ENCODE measurements around the gene SAP30L. TPM values are rescaled to one million over a fixed set of nuclear protein-coding genes. Genes with fewer than 3 reads are reported as not detected.

The SAP30L gene
- total and polyA plus RNA-seq, 2 experiments from 2014 or later = 21.4 to 29.3 TPM

- ATAC-seq (no peak), DNase-seq (ENCODE audit: low spot score) (no peak)
- Histone ChIP-seq H3K4me3 (no peak overlapping the region), H3K27me3 (ENCODE audit: insufficient read depth) (peaks cover 3% of the 10 kb centered on the region; the same call in 1 of the 2 replicates), H2AFZ (no peak overlapping the region), H4K20me1 (replicated peaks; ENCODE audit: insufficient read depth) (no peaks in the 10 kb centered on the region), H3K4me1 (ENCODE audit: insufficient read depth) (peaks cover 5% of the 10 kb centered on the region; the same call in 1 of the 2 replicates), H3K9me2 (ENCODE audit: insufficient read depth) (no peaks in the 10 kb centered on the region), H3F3A (replicated peaks; ENCODE audit: low read depth) (no peaks in the 10 kb centered on the region), H3K27ac (ENCODE audit: low read depth) (no peak overlapping the region), H3K36me3 (ENCODE audit: insufficient read depth) (0 out of 2 replicates have a peak, but pooled peaks cover 7% of the 10 kb centered on the region), H3K4me2 (no peak overlapping the region), H3K79me2 (replicated peaks; ENCODE audit: insufficient read depth) (no peaks in the 10 kb centered on the region)
- no peak overlapping the region for H3K27ac Mint-ChIP-seq
- H3K36me3 Mint-ChIP-seq (ENCODE audit: low read depth) = no peaks in the 10 kb centered on the region
- H3K27me3 Mint-ChIP-seq (ENCODE audit: insufficient read depth, low read depth, poor library complexity) = no peaks in the 10 kb centered on the region
- peaks cover 6% of the 10 kb centered on the region; the same call in 2 of the 3 replicates for H3K4me1 Mint-ChIP-seq
- no peaks in the 10 kb centered on the region for H3K9me3 Mint-ChIP-seq
- no peak overlapping the region for H3K4me3 Mint-ChIP-seq
- no peak for TF ChIP-seq JUNB (IDR thresholded peaks at IDR 0.05; ENCODE audit: unreplicated experiment)
Measured at GRCh38 chr5:154460172-154460571, 14.4 kb downstream of the SAP30L start.

GRCh38 chr5:154461531-154461930 is 15.7 kb downstream of the SAP30L start:
- Histone ChIP-seq H3K79me2 (replicated peaks; ENCODE audit: insufficient read depth) (no peaks in the 10 kb centered on the region), H3K9me2 (ENCODE audit: insufficient read depth) (no peaks in the 10 kb centered on the region), H2AFZ (no peak overlapping the region), H3K27me3 (ENCODE audit: insufficient read depth) (peaks cover 8% of the 10 kb centered on the region; the same call in 1 of the 2 replicates), H3K27ac (ENCODE audit: low read depth) (no peak overlapping the region), H4K20me1 (replicated peaks; ENCODE audit: insufficient read depth) (no peaks in the 10 kb centered on the region), H3F3A (replicated peaks; ENCODE audit: low read depth) (no peaks in the 10 kb centered on the region), H3K4me2 (0 out of 2 replicates have a peak overlapping the region, but pooled peaks have one; percentile 15), H3K4me1 (ENCODE audit: insufficient read depth) (peaks cover 5% of the 10 kb centered on the region; the same call in 1 of the 2 replicates), H3K36me3 (ENCODE audit: insufficient read depth) (0 out of 2 replicates have a peak, but pooled peaks cover under 1% of the 10 kb centered on the region), H3K4me3 (no peak overlapping the region)
- Mint-ChIP-seq H3K27me3 (ENCODE audit: insufficient read depth, low read depth, poor library complexity) (no peaks in the 10 kb centered on the region), H3K36me3 (ENCODE audit: low read depth) (no peaks in the 10 kb centered on the region), H3K4me3 (no peak overlapping the region), H3K9me3 (no peaks in the 10 kb centered on the region), H3K4me1 (peaks cover 6% of the 10 kb centered on the region; the same call in 2 of the 3 replicates), H3K27ac (no peak overlapping the region)
- TF ChIP-seq NANOG (IDR thresholded peaks at IDR 0.05; ENCODE audit: borderline replicate concordance) (no peak), CTCF (conservative IDR thresholded peaks at IDR 0.05; ENCODE audit: low read depth in 2 of 2) (peak; percentile 53 to 60)
- DNase-seq (ENCODE audit: low spot score) (peak; percentile 71), ATAC-seq (peak; percentile 94)

- Histone ChIP-seq H3K4me3 (no peak overlapping the region), H3K27ac (ENCODE audit: low read depth) (no peak overlapping the region), H3K4me2 (no peak overlapping the region), H3K4me1 (ENCODE audit: insufficient read depth) (peaks cover 13% of the 10 kb centered on the region; the same call in 1 of the 2 replicates), H3K79me2 (replicated peaks; ENCODE audit: insufficient read depth) (no peaks in the 10 kb centered on the region), H3K27me3 (ENCODE audit: insufficient read depth) (peaks cover 35% of the 10 kb centered on the region), H4K20me1 (replicated peaks; ENCODE audit: insufficient read depth) (no peaks in the 10 kb centered on the region), H3K36me3 (ENCODE audit: insufficient read depth) (no peaks in the 10 kb centered on the region), H3F3A (replicated peaks; ENCODE audit: low read depth) (no peaks in the 10 kb centered on the region), H2AFZ (no peak overlapping the region), H3K9me2 (ENCODE audit: insufficient read depth) (no peaks in the 10 kb centered on the region)
- DNase-seq (ENCODE audit: low spot score) (no peak), ATAC-seq (no peak)
- Mint-ChIP-seq H3K9me3 (no peaks in the 10 kb centered on the region), H3K4me1 (peaks cover 14% of the 10 kb centered on the region), H3K27ac (no peak overlapping the region), H3K27me3 (ENCODE audit: insufficient read depth, low read depth, poor library complexity) (peaks cover 21% of the 10 kb centered on the region), H3K36me3 (ENCODE audit: low read depth) (no peaks in the 10 kb centered on the region), H3K4me3 (no peak overlapping the region)
- TF ChIP-seq ZNF462 (CRISPR knock-in tag; IDR thresholded peaks at IDR 0.05) (no peak), JUNB (IDR thresholded peaks at IDR 0.05; ENCODE audit: unreplicated experiment) (no peak), STAT1 (IDR thresholded peaks at IDR 0.05; ENCODE audit: unreplicated experiment) (no peak), CREB1 (CRISPR knock-in tag; IDR thresholded peaks at IDR 0.05; ENCODE audit: low read depth) (no peak), EZH2phosphoT487 (IDR thresholded peaks at IDR 0.05; ENCODE audit: unreplicated experiment) (no peak)
Measured at GRCh38 chr5:154464438-154464837, 18.6 kb downstream of the SAP30L start.
